Measurements from ENCODE around the gene BABAM2. TPM values are rescaled to one million over a fixed set of nuclear protein-coding genes. Genes with fewer than 3 reads are reported as not detected.

The BABAM2 gene
- total RNA-seq, 4 donors from 2014 or later: 24.3 to 46.1 (median 44.5) TPM

GRCh38 chr2:28164280-28164801 lies 273.8 kb downstream of the BABAM2 start:
- Histone ChIP-seq H3K36me3 (no peaks in the 10 kb centered on the region), H3K27me3 (no peaks in the 10 kb centered on the region), H3K27ac (peak overlapping the region in 2 of 4 donors; percentile 61 to 63), H3K9me3 (no peaks in the 10 kb centered on the region), H3K4me3 (no peak overlapping the region), H3K4me1 (peaks cover 0 to 53% (median 15%) of the 10 kb centered on the region in 4 donors)
- TF ChIP-seq, protein P1, sequence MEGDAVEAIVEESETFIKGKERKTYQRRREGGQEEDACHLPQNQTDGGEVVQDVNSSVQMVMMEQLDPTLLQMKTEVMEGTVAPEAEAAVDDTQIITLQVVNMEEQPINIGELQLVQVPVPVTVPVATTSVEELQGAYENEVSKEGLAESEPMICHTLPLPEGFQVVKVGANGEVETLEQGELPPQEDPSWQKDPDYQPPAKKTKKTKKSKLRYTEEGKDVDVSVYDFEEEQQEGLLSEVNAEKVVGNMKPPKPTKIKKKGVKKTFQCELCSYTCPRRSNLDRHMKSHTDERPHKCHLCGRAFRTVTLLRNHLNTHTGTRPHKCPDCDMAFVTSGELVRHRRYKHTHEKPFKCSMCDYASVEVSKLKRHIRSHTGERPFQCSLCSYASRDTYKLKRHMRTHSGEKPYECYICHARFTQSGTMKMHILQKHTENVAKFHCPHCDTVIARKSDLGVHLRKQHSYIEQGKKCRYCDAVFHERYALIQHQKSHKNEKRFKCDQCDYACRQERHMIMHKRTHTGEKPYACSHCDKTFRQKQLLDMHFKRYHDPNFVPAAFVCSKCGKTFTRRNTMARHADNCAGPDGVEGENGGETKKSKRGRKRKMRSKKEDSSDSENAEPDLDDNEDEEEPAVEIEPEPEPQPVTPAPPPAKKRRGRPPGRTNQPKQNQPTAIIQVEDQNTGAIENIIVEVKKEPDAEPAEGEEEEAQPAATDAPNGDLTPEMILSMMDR (IDR thresholded peaks at IDR 0.05): no peak
- TF ChIP-seq POLR2A (IDR thresholded peaks at IDR 0.05) (no peak), EP300 (IDR thresholded peaks at IDR 0.05) (no peak)
- WGBS, 2 donors: 24 to 38% methylated on average over 8 of the region's 8 CpGs
- DNase-seq (ENCODE audit: low spot score in 2 of 2): no peak

- WGBS, 2 donors: 93 to 96% methylated on average over 5 of the region's 5 CpGs
- TF ChIP-seq, protein P1 (IDR thresholded peaks at IDR 0.05): no peak
- TF ChIP-seq EP300 (IDR thresholded peaks at IDR 0.05): no peak
- TF ChIP-seq POLR2A (IDR thresholded peaks at IDR 0.05): no peak
- H3K27me3 ChIP-seq: no peaks in the 10 kb centered on the region
- H3K36me3 ChIP-seq: no peaks in the 10 kb centered on the region
- no peak overlapping the region for H3K4me3 ChIP-seq
- H3K4me1 ChIP-seq: peaks cover 0 to 53% (median 15%) of the 10 kb centered on the region in 4 donors
- DNase-seq (ENCODE audit: low spot score in 2 of 2): no peak
- no peak overlapping the region for H3K27ac ChIP-seq
- H3K9me3 ChIP-seq: no peaks in the 10 kb centered on the region
These were observed 274.6 kb downstream of the BABAM2 start for GRCh38 chr2:28165087-28165635.

GRCh38 chr2:28166956-28167355 lies 276.4 kb downstream of the BABAM2 start:
- H3K27ac ChIP-seq: no peak overlapping the region
- DNase-seq (ENCODE audit: low spot score in 2 of 2): no peak
- no peak overlapping the region for H3K4me3 ChIP-seq
- H3K36me3 ChIP-seq: no peaks in the 10 kb centered on the region
- H3K27me3 ChIP-seq: no peaks in the 10 kb centered on the region
- H3K9me3 ChIP-seq: no peaks in the 10 kb centered on the region
- TF ChIP-seq EP300 (IDR thresholded peaks at IDR 0.05) (no peak), POLR2A (IDR thresholded peaks at IDR 0.05) (no peak)
- TF ChIP-seq, protein P1 (IDR thresholded peaks at IDR 0.05): no peak
- 93% methylated on average over 2 of the region's 2 CpGs for WGBS, 2 donors
- H3K4me1 ChIP-seq: peaks cover 0 to 36% (median 7%) of the 10 kb centered on the region in 4 donors

DNA sequence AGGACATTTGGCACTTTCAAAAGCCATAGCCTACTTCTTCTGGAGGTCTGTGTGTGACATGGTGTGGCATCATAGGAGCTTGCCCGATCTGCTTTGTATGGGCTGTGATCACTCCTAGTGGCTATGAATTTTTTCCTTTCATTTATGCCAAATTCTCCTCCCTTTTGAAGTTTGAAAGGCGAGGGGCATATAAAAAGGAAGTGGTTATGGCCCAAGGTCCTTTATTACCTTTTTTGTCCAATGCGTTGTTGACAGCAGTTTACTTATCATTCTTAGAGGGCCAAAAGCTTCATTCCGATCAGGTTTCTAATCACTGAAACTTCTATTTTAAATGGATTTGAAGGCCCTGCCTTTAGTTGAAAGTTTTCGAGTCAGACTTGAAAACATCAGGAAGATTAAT lies 277.8 kb downstream of the BABAM2 start:
- no peak for DNase-seq (ENCODE audit: low spot score in 2 of 2)
- no peak overlapping the region for H3K4me3 ChIP-seq
- TF ChIP-seq POLR2A (IDR thresholded peaks at IDR 0.05) (no peak), EP300 (IDR thresholded peaks at IDR 0.05) (no peak)
- TF ChIP-seq, protein P1 (IDR thresholded peaks at IDR 0.05): no peak
- H3K27me3 ChIP-seq: no peaks in the 10 kb centered on the region
- H3K4me1 ChIP-seq: peaks cover 0 to 22% (median 5%) of the 10 kb centered on the region in 4 donors
- no peaks in the 10 kb centered on the region for H3K9me3 ChIP-seq
- H3K36me3 ChIP-seq: no peaks in the 10 kb centered on the region
- WGBS, 2 donors: 80 to 87% methylated on average over 5 of the region's 5 CpGs
- no peak overlapping the region for H3K27ac ChIP-seq

DNA sequence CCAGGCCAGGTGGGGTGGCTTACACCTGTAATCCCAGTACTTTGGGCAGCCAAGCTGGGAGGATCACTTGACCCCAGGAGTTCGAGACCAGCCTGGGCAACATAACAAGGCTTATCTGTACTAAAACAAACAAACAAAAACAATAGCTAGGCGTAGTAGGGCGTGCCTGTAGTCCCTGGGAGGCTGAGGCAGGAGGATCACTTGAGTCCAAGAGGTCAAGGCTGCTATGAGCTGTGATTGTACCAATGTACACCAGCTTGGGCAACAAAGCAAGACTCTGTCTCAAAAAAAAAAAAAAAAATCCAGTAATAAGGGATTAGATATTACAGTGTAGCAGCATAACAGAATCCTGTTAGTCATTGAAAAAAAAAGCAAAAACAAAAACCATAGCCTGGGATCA lies 279.0 kb downstream of the BABAM2 start:
- Histone ChIP-seq H3K36me3 (no peaks in the 10 kb centered on the region), H3K27me3 (no peaks in the 10 kb centered on the region), H3K27ac (no peak overlapping the region), H3K4me1 (peaks cover 0 to 11% (median 3%) of the 10 kb centered on the region in 4 donors), H3K4me3 (no peak overlapping the region), H3K9me3 (no peaks in the 10 kb centered on the region)
- TF ChIP-seq, protein P1 (IDR thresholded peaks at IDR 0.05): no peak
- TF ChIP-seq POLR2A (IDR thresholded peaks at IDR 0.05) (no peak), EP300 (IDR thresholded peaks at IDR 0.05) (no peak)
- WGBS, 2 donors: 65 to 91% methylated on average over 3 of the region's 3 CpGs
- no peak for DNase-seq (ENCODE audit: low spot score in 2 of 2)
